Measurements from ENCODE around the gene FOXN3.

Gene FOXN3

DNA sequence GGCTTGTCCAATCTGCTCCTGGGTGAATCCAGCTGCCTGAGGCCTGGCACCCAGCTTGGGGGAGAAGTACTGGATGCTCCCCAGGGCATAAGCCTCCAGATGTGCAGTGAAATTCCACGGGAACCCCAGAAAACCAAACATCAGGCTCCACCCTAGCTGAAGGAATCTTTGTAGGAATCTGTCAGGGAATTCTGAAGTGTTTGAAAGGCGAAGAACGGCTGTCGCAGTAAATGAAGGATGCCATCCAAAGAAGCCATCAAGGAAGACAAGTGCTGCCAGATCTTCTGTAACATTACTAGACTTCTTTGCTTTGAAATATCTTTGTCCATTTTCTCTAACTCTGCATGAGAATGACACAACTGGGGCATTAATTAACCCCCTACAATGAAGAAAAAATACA lies 219.4 kb downstream of the FOXN3 start:
- no peak for DNase-seq (ENCODE audit: low read depth, low spot score)

GRCh38 chr14:89196545-89196944 lies 220.5 kb downstream of the FOXN3 start:
- no peak for DNase-seq (ENCODE audit: low read depth, low spot score)

DNA sequence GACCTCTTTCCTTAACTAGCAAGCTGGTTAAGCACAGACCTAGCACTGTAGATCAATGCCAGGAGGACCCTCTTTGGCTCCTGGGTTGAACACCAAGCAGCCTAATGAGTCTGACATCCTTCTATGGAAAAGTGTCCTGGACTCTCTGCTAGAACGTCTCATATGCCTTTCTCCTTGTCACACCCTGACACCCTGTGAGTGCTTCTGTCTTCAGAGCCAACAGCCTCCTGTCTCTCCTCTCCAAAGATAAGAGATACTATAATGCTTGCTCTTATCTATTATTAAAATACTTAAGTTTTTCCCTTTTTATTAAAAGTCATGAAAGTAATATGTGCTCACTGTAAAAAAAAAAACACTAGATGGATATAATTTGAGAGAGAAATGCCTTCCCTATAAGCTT lies 222.7 kb downstream of the FOXN3 start:
- no peak for DNase-seq (ENCODE audit: low read depth, low spot score)

DNA sequence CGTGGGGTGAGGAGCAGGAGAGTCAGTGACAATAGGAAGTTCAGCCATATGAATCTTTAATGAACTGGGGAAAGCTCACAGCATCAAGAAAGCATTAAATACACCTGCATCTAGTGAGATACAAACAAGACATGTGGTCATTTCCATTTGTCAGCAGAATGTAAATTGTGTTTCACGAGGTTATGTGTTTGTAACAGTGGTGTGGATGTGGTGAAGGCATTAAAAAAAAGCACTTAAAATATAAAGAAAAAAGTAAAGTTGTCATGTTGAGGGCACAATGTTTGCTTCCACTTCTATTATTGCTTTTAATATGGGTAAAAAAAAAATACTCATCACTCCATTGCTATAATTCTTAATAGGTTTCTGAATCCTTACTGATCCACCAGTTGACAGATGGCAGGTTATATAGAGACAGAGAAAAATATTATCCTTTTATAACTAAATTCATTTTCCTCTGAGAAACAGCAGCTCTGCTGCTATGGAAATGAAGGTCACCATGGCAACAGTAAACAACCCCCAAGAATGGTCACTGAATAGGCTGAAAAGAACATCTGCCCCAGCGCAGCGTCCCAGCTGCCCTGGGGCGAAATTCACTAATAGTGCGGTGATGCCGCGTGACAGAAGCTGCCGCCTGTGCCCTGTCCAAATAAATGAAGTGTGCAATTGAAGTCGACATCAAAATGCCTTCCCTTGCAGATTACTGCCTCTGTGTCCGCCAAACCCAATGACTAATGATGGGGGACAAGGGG lies 226.1 kb downstream of the FOXN3 start:
- DNase-seq (ENCODE audit: low read depth, low spot score), result no peak

- DNase-seq (ENCODE audit: low read depth, low spot score), result no peak
Measured at GRCh38 chr14:89188492-89188891, 228.5 kb downstream of the FOXN3 start.

- no peak for DNase-seq (ENCODE audit: low read depth, low spot score)
Measured at GRCh38 chr14:89187501-89187900, 229.5 kb downstream of the FOXN3 start.

GRCh38 chr14:89186856-89187376 lies 230.1 kb downstream of the FOXN3 start:
- no peak for DNase-seq (ENCODE audit: low read depth, low spot score)

DNA sequence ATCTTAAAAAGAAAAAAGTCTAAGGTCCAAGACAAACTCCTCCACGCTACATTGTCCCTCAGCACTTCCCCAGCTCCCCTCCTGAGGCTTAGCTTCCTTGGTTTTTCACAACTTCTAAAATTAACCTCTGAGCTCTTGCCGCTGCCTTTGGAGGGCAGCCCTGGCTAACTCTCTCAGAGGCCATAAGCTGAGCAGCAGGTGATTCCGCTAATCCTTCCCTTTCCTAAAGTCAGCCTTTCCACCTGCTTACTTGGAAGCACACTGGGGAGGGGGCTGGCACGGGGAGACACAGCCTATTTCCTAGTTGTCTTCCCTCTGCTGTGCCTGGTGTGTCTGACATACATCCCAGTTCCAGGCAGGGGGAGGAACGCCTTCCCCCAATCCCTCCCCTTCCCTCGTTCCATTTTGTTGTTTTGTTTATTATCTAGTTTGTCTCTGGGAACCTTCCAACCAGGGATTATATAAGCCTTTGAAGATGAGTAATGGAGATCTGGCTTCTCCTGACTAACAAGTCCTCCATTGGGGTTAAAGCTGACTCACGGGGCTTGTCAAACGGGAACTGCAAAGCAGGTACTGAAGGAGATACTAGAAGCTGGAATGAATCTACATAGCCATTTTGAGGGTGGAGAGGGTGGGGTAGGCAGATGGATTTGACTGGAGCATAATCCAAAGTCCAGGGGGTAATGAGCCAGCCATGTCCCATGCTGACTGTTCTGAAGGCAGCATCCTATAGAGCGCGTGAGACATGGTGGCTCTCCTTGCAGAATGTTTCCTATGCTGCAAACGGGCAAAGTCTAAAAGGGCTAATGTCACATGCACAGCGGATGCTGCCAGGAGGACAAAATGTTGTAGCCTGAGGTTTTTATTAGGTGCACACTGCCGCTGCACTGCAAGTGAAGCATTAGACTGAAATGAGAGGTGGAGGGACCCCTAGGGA lies 230.8 kb downstream of the FOXN3 start:
- DNase-seq (ENCODE audit: low read depth, low spot score), result no peak

DNA sequence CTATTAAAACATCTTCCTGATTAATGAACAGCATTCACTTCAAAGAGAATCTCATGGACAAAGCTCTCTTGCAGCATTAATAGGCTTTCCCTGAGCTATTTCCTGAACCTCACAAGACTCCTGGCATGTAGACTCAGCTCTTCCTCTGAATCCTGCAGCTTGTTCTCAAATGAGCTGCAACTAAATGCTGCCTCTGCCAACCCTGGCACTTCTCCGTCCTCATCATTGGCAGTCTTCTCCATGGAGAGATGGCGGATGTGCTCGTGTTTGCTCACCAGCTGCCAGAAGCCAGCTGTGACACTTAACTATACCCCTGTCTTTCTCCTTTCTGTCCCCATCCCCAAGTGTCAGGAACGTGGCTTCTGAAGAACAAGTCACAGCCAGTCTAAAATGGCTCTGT lies 232.1 kb downstream of the FOXN3 start:
- no peak for DNase-seq (ENCODE audit: low read depth, low spot score)

DNA sequence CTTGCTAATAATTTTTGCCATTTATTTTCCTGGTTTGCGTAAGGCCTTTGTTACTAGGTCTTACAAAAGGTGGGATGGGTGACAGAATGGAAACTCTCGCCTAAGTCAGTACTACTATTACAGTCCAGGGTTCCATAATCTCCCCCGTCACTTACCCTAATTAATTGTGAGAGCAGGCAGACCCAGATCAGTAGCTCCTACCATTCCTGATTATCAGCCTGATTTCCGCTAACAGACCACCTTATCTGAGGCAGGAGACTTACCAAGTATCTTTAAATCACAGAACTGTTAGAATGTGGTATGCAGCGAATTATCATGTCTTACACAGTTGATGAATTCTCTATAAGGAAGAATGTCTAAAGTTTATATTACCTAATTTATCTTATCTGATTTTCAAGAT lies 234.7 kb downstream of the FOXN3 start:
- no peak for DNase-seq (ENCODE audit: low read depth, low spot score)

DNA sequence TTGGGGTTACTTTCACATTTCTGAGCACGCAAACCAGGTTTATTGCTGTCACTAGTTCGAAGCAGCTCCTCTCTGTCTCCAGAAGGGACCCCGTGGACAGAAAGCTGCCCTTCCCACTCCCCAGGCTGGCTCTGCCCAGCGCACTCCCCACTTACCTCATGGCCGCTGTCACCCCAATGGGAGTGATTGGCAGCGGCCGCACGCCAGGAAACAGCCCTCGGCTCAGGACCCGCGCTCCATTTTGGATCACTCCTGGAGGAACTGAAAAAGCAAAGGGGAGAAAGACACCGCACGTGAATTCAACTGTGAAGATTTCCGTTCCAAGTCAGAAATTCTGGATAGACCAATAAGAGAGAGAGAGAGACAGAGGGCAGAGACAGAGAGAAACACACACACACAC lies 236.5 kb downstream of the FOXN3 start:
- no peak for DNase-seq (ENCODE audit: low read depth, low spot score)

- DNase-seq (ENCODE audit: low read depth, low spot score), result no peak
Measured at GRCh38 chr14:89179891-89180404, 237.1 kb downstream of the FOXN3 start.

DNA sequence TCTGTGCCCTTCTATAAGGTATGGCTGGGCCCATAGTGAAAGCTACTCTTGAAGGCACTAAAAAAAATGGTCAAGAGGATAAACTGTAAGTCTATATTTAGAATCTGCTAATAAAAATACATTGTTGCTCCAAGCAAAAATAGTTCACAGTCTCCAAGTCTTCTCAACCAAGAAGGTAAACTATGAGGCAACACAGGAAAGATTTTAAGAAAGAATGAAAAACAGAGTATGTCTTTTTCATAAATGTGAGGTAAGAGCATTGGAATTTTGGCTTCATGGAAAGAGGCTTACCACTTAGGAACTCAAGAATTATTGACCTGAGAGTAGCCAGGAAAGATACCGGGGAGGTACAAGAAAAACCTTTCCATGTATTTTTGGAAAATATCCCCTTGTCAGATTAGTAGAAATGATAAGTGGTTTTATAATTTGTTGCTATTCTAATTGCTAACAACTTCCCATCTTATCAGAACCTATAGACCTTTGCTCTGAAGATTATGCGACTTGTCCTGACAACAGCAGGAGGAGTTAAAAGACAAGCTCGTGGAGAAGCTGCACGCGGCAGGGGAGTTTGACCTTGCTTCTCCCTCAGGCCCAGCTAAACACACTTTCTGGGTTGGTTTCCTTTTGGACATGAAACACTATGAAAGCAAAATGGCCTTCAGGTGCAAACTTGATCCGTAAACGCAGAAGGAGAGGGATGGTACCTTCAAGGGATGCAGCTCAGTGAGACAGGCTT lies 238.1 kb downstream of the FOXN3 start:
- DNase-seq (ENCODE audit: low read depth, low spot score), result no peak

DNA sequence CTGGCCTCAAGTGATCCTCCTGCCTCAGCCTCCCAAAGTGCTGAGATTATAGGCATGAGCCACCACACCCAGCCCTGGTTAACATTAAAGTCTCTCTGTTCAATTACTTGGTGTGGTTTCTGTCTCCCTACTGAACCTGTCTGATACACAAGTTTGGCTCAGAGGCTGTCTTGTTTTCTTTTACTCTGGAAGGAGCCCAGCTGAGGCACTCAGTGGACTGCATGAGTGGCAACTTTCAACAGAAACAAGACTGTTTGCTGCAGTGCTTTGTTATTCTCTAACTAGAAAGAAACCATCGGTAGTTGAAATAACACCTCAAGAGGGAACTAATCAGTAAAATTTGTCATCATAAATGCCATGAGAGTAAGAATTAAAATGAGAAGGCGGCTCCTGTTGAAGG lies 238.7 kb downstream of the FOXN3 start:
- no peak for DNase-seq (ENCODE audit: low read depth, low spot score)

DNA sequence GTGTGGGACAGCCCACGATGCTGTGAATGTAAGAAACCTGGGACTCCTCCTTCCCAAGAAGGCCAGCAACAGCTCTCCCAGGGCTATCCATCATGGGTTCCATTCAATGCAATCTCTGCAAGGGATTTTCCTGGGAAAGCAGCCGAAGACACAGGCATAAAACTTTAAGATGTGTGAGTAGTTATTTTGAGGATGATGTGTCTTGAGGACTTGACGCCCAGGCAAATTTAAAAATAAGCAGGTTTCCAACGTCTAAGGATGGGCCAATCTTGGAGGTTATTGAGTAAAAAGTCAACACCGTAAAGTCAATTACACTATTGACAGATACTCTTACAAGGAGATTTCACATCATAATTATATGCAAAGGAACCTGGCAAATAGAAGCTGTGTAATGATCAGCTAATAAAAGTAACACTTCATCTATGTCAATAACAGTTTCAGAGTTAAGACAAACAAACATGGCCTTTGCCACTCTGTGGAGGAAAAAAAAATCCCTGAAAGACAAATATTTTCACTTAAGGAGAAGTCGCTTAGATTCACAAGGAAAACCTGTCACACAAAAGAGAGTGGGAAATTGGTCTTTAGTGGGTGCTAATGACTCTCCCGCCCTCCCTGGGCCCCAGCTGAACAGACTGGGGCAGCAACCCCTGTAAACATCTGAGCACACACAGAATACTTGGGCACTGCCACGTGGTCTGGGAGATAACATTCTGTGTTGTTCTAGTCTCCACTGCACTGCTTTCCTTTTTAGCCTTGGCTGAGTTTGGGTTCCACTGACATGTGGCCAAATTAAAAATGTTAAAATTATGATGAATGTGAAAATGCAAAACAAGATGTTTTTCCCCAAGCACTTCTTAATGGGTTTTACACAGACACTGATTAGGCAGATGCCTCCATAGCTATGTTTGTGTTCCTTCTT lies 240.9 kb downstream of the FOXN3 start:
- DNase-seq (ENCODE audit: low read depth, low spot score), result no peak

DNA sequence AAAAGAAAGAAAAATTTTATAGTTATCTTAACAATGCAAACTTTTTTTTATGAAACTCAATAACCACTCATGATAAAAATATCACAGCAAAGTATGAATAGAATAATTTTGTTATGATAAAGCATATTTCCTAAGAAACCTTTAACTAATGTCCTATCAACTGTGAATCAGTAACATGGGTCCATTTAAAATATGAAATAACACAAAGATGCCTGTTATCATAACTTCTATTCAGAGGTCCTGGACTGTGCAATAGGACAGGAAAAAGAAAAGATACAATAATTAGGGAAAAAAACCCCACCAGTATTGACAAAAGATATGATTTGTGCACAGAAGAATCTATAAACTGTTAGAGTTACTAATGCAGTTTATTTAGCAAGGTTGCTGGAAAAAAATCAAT lies 245.4 kb downstream of the FOXN3 start:
- no peak for DNase-seq (ENCODE audit: low read depth, low spot score)

- DNase-seq (ENCODE audit: low read depth, low spot score), result no peak
Measured at GRCh38 chr14:89171168-89171567, 245.9 kb downstream of the FOXN3 start.

DNA sequence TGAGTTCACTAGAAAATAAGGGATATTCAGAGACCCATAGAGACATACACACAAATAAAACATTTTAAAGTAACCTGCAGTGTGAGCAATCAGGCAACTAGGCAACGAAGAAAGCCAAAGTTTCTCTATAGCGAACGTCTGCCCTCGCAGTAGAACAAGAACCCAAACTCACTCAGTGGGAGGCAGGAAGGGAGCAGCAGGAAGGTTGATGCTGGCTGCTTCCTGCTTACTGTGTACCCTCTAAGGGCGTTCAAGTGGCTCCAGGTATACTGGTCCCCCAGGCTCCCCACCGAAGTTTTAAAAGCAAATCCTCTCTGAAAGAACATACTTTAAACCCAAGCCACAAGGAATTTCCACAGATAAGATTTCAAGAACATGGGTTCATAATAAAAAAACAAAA lies 249.3 kb downstream of the FOXN3 start:
- DNase-seq (ENCODE audit: low read depth, low spot score), result no peak

GRCh38 chr14:89166633-89167032 lies 250.4 kb downstream of the FOXN3 start:
- no peak for DNase-seq (ENCODE audit: low read depth, low spot score)

Measured in activated CD4-positive, CD25-positive, alpha-beta regulatory T cell treated with anti-CD3 and anti-CD28 coated beads, Interleukin-2, amount 50 U/mL, for 16 hours (primary cell).